NT2/D1 (cell line): ENCODE results near the gene F3.

Source experiments
- DNase-seq: peaks from one replicate; pipeline ENCODE4 v3.0.0-alpha.2; 2011; ENCODE audit warnings: low read depth, low spot score
- H3K27me3 ChIP-seq: 2 replicates; pipeline ENCODE4 v1.6.0; 2011; ENCODE audit warnings: mild to moderate bottlenecking; ENCODE audit not compliant: insufficient read length, insufficient read depth
- H3K36me3 ChIP-seq: 2 replicates; pipeline ENCODE4 v1.6.1; 2011; ENCODE audit warnings: mild to moderate bottlenecking, low read length, mixed read lengths; ENCODE audit not compliant: insufficient read depth, insufficient read length
- H3K4me1 ChIP-seq: 2 replicates; pipeline ENCODE4 v1.5.1; 2011; ENCODE audit not compliant: insufficient read depth, insufficient read length
- H3K4me3 ChIP-seq: 2 replicates; pipeline ENCODE4 v1.5.1; 2011; ENCODE audit warnings: low read depth; ENCODE audit not compliant: insufficient read length
- H3K9ac ChIP-seq: 2 replicates; pipeline ENCODE4 v1.6.0; 2011; ENCODE audit warnings: low read depth; ENCODE audit not compliant: insufficient read length
- H3K9me3 ChIP-seq: 2 replicates; pipeline ENCODE4 v1.5.1; 2011; ENCODE audit warnings: mild to moderate bottlenecking, low read length; ENCODE audit not compliant: insufficient read depth
- SUZ12 ChIP-seq: IDR thresholded peaks from 2 replicates; pipeline ENCODE4 v1.6.1; 2011; ENCODE audit not compliant: insufficient read length, insufficient read depth; ENCODE audit errors: extremely low read depth
- YY1 ChIP-seq: IDR thresholded peaks from 2 replicates; pipeline ENCODE4 v1.6.1; 2011; ENCODE audit not compliant: insufficient read length, insufficient read depth
- ZNF274 ChIP-seq: IDR thresholded peaks from 2 replicates; pipeline ENCODE4 v1.6.1; 2011; ENCODE audit warnings: mild to moderate bottlenecking, low read depth, low read length

The F3 gene

DNA sequence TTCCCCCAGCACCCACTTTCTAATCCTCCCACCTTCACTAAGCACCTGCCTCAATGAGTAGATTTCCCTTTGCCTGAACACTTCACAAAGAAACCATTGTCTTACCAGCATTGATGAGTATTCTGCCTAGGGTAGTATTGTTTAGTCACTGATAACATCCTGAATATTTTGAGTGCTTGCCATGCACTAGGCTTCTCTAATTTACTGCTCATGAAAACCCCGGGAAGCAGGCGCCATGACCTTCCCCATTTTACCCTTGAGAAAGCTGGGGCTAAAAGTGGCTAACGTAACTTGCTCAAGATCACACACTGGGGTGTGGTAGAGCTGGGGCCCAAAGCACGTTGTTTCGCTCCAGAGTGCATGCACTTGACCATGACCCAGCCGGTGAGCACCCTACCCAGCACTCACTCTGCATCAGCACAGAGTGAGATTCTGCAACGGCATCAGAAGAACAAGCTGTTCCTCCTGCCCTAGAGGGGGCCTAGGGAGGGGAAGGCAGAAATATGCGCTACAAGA is 10.6 kb upstream of the F3 start:
- H3K36me3 ChIP-seq = no peaks in the 10 kb centered on the region
- H3K27me3 ChIP-seq = peaks cover 2% of the 10 kb centered on the region
- DNase-seq = no peak
- H3K9ac ChIP-seq = no peak overlapping the region
- no peaks in the 10 kb centered on the region for H3K9me3 ChIP-seq
- TF ChIP-seq ZNF274 = no peak
- TF ChIP-seq YY1 = no peak
- no peak for TF ChIP-seq SUZ12
- peaks cover 19% of the 10 kb centered on the region for H3K4me1 ChIP-seq
- no peak overlapping the region for H3K4me3 ChIP-seq

DNA sequence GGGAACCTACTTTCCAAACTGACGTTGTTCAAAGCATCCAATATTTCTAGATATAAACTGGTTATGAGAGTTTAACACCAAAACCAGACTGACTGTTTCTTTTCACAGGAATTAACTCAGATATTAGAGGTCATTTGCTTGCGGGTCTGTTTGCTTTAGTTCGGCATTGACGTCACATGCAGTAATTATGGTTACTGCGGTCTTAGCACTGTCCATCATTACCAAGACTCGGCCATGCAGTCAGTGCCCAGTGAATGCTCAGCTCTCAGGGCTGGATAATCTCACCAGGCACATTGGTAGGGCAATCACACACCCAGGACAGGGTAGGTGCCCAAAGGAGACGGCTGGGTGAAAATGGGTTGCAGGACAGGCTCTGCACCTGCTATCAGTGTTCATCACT is 9.9 kb upstream of the F3 start:
- no peak for DNase-seq
- Histone ChIP-seq H3K4me3 (no peak overlapping the region), H3K27me3 (peaks cover 2% of the 10 kb centered on the region), H3K36me3 (no peaks in the 10 kb centered on the region), H3K9me3 (no peaks in the 10 kb centered on the region), H3K9ac (no peak overlapping the region), H3K4me1 (peaks cover 19% of the 10 kb centered on the region)
- no peak for TF ChIP-seq SUZ12
- no peak for TF ChIP-seq ZNF274
- TF ChIP-seq YY1 = no peak

DNA sequence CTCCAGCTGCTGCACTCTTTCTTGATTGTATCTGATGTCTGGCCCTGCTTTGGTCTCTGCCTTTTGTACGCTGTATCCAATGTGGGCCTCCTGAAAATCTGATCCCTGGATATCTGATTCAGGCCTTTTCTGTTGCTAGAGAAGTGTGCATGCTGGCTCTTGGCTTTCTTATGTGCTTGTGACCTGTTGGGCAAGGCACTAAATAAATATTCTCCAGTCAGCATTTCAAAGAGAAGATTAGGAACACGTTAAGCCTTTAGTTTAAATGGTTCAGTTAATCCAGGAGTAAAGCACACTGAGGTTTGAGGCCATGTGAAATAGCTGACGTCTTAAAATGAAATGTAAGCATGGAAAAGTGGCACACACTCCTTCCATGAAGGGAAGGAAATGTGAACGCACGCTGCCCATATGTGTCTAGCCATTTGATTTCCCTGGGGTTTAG is 9.3 kb upstream of the F3 start:
- Histone ChIP-seq H3K27me3 (peaks cover 2% of the 10 kb centered on the region), H3K4me1 (peaks cover 19% of the 10 kb centered on the region), H3K9me3 (no peaks in the 10 kb centered on the region), H3K36me3 (no peaks in the 10 kb centered on the region), H3K4me3 (no peak overlapping the region), H3K9ac (no peak overlapping the region)
- no peak for DNase-seq
- no peak for TF ChIP-seq YY1
- TF ChIP-seq SUZ12 = no peak
- no peak for TF ChIP-seq ZNF274

DNA sequence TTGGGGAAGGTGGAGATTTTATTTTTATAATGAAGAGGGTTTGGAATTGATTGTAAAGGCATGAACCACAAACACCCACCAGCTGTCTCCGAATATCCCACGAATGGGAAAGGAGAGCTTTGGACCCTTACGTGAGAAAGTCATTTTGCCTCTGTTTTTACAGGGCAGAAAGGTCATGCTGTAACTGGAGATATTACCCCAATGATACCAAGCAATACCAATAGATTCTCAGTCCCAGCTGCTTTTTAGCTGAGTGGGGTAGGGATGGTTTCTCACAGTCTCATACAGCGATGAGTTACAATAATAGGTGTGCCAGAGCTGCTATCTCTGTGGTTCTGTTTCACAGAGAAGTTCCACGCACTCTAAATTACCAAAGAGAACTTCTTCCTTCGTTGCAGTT is 8.8 kb upstream of the F3 start:
- Histone ChIP-seq H3K27me3 (peaks cover 2% of the 10 kb centered on the region), H3K9me3 (no peaks in the 10 kb centered on the region), H3K4me1 (peaks cover 17% of the 10 kb centered on the region), H3K9ac (no peak overlapping the region), H3K36me3 (no peaks in the 10 kb centered on the region), H3K4me3 (no peak overlapping the region)
- no peak for DNase-seq
- TF ChIP-seq ZNF274 = no peak
- no peak for TF ChIP-seq SUZ12
- no peak for TF ChIP-seq YY1

DNA sequence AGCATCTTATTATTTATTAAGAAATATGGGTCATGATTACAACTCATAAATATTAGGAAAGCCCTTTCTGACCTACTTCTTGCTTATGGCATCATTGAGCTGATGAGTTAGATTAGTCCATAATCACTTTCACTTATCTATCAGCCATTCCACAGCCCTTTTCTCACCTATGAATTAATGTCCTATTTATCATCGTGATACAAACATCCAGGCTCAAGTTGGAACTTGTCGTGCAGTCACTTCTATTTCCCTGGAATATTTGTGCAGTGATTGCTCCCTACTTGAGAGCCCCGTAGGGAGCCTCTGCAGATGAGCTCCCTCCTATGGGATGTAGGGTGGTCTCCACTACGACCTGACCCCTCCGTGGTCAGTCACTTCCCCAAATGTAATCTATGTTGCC is 8.1 kb upstream of the F3 start:
- Histone ChIP-seq H3K9ac (no peak overlapping the region), H3K36me3 (no peaks in the 10 kb centered on the region), H3K4me3 (no peak overlapping the region), H3K27me3 (peaks cover 2% of the 10 kb centered on the region), H3K4me1 (peaks cover 13% of the 10 kb centered on the region), H3K9me3 (no peaks in the 10 kb centered on the region)
- no peak for DNase-seq
- no peak for TF ChIP-seq YY1
- TF ChIP-seq ZNF274 = no peak

DNA sequence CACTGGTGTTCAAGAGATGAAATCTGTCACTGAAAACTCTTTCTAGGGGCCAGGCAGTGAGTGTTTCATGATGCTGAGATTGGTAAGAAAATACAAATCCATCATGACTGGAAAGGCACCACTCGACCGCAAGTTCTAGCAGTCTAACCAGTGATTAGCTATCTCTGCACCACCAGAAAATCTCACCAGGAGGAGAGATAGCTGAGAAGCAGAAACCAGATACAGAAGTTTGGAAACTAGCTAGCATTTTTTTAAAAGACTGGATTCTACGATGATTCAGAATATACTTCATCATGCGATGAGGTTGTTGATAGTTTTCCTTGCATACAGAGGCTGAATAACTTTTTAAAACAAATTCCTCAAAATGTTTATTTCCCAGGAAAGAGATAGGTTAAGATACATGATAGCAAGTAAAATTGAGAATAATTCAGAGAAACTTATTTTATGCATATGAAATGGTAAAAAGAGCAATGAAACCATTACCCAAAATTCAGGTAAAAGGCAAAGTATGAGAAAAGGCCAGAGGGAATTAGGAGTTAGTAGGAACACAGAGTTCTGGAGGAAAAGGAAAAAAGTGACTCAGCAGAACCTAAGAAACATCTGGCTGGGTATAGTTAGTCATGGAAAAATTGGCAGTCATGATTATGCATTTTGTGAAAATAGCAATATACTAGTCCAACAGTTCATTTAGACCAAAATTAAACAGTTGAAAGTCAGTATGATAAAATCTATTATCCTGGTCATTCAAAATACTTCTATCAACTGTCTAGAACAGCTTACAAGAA is 3.3 kb upstream of the F3 start:
- Histone ChIP-seq H3K9ac (no peak overlapping the region), H3K4me3 (no peak overlapping the region)
- TF ChIP-seq YY1 = no peak
- TF ChIP-seq SUZ12 = no peak
- no peak for TF ChIP-seq ZNF274

DNA sequence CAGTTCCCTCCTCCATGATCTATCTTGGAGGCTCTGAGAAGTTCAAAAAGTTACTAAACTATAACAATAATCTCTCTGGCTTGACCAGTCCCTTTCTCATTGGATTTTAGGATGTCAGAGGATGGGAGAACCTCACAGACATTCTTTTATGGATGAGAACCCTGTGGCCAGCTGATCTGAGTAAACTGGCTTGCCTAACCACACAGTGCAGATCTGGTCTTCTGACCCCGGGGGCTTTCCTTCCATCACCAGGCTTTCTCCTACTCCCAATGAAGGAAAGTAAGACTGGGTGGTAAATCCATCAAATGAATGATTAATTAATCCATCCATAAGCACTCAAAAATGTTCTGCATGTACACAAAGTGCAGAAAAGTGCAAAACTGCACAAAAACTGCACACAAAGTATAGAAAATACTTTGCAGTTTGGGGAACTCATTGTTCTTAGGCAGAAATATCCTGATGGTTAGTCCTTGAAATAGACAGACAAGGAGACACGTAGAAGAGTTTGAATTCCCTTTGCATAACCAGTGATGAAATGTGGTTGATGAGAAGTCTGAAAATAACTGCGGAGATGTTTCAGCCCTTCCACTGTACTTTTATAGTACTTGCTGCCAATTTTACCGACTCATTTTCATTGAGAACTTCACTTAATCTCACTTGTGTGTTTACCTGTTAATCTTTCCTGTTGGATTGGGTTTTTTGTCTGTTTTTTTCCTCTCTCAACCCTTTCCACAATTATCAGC is 2.5 kb upstream of the F3 start:
- Histone ChIP-seq H3K9me3 (no peaks in the 10 kb centered on the region), H3K4me3 (no peak overlapping the region), H3K4me1 (no peaks in the 10 kb centered on the region), H3K36me3 (peaks cover 17% of the 10 kb centered on the region), H3K9ac (no peak overlapping the region), H3K27me3 (no peaks in the 10 kb centered on the region)
- TF ChIP-seq YY1 = no peak
- TF ChIP-seq ZNF274 = no peak
- no peak for TF ChIP-seq SUZ12
- DNase-seq = no peak

More for the DNA sequence above, 3.3 kb upstream of the F3 start:
- H3K4me1 ChIP-seq = no peaks in the 10 kb centered on the region
- no peaks in the 10 kb centered on the region for H3K27me3 ChIP-seq
- H3K9me3 ChIP-seq = no peaks in the 10 kb centered on the region
- peaks cover 9% of the 10 kb centered on the region for H3K36me3 ChIP-seq
- no peak for DNase-seq
